Neural cell (in vitro differentiated cells): ENCODE results near the gene CD52.

Experiments
- EP300 ChIP-seq: fragments of 450-650 bp; conservative IDR thresholded peaks from 2 replicates; pipeline ENCODE4 v1.6.1; 2014; ENCODE audit warnings: antibody characterized with exemption, mild to moderate bottlenecking, moderate library complexity; ENCODE audit not compliant: poor library complexity, severe bottlenecking
- MXI1 ChIP-seq: fragments of 450-650 bp; conservative IDR thresholded peaks from 2 replicates; pipeline ENCODE4 v1.6.1; 2014; ENCODE audit warnings: antibody characterized with exemption, mild to moderate bottlenecking; ENCODE audit not compliant: poor library complexity, severe bottlenecking
- POLR2AphosphoS5 ChIP-seq: IDR thresholded peaks from 2 replicates; pipeline ENCODE4 v1.6.1; 2012
- RAD21 ChIP-seq: fragments of 450-650 bp; conservative IDR thresholded peaks from 2 replicates; pipeline ENCODE4 v1.6.1; 2014; ENCODE audit warnings: antibody characterized with exemption, mild to moderate bottlenecking, moderate library complexity
- SMC3 ChIP-seq: fragments of 450-650 bp; conservative IDR thresholded peaks from 2 replicates; pipeline ENCODE4 v1.6.1; 2014; ENCODE audit warnings: antibody characterized with exemption, mild to moderate bottlenecking, moderate library complexity; ENCODE audit not compliant: poor library complexity
- TAF1 ChIP-seq: IDR thresholded peaks from 2 replicates; pipeline ENCODE4 v1.6.1; 2012; ENCODE audit warnings: low read depth
- TF ChIP-seq, protein P1 (sequence below): fragments of 450-650 bp; IDR thresholded peaks from 2 replicates; pipeline ENCODE4 v1.5.1; 2014; ENCODE audit warnings: antibody characterized with exemption, mild to moderate bottlenecking, moderate library complexity; ENCODE audit not compliant: poor library complexity, severe bottlenecking
- TF ChIP-seq, protein P2 (sequence below): IDR thresholded peaks from 2 replicates; pipeline ENCODE4 v1.6.1; 2012; ENCODE audit warnings: borderline replicate concordance

DNA sequence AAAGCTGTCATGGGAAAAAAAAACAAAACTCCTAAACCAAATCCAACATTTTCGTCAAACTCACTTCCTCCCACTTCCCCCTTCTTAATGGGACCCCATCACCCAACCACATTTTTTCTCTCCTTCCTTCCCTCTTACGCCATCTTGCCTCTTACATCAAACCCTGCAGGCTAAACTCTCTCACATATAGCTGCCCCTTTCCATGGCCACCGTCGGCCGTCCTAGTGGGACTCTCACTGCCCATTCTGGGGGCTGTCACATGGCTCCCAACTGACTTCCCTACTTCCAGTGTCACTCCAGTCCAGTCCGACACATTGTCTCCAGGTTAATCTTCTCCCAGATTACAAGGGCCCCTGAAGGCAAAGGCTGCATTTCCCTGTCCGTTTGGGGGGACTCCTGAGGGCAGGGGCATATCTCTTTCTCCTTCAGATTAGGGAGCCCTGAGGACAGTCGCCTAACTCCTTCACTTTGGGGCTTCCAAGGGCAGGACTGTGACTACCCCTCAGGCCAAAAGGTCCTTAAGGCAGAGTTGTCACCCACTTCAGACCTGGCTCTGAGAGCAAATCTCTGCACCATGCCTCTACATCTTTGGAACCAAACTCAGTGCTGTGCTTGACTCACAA, 12.0 kb upstream of the CD52 start:
- TF ChIP-seq SMC3 (no peak), POLR2AphosphoS5 (no peak), EP300 (no peak), RAD21 (no peak), MXI1 (no peak), TAF1 (no peak)
- TF ChIP-seq, protein P1, sequence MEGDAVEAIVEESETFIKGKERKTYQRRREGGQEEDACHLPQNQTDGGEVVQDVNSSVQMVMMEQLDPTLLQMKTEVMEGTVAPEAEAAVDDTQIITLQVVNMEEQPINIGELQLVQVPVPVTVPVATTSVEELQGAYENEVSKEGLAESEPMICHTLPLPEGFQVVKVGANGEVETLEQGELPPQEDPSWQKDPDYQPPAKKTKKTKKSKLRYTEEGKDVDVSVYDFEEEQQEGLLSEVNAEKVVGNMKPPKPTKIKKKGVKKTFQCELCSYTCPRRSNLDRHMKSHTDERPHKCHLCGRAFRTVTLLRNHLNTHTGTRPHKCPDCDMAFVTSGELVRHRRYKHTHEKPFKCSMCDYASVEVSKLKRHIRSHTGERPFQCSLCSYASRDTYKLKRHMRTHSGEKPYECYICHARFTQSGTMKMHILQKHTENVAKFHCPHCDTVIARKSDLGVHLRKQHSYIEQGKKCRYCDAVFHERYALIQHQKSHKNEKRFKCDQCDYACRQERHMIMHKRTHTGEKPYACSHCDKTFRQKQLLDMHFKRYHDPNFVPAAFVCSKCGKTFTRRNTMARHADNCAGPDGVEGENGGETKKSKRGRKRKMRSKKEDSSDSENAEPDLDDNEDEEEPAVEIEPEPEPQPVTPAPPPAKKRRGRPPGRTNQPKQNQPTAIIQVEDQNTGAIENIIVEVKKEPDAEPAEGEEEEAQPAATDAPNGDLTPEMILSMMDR = no peak
- TF ChIP-seq, protein P2, sequence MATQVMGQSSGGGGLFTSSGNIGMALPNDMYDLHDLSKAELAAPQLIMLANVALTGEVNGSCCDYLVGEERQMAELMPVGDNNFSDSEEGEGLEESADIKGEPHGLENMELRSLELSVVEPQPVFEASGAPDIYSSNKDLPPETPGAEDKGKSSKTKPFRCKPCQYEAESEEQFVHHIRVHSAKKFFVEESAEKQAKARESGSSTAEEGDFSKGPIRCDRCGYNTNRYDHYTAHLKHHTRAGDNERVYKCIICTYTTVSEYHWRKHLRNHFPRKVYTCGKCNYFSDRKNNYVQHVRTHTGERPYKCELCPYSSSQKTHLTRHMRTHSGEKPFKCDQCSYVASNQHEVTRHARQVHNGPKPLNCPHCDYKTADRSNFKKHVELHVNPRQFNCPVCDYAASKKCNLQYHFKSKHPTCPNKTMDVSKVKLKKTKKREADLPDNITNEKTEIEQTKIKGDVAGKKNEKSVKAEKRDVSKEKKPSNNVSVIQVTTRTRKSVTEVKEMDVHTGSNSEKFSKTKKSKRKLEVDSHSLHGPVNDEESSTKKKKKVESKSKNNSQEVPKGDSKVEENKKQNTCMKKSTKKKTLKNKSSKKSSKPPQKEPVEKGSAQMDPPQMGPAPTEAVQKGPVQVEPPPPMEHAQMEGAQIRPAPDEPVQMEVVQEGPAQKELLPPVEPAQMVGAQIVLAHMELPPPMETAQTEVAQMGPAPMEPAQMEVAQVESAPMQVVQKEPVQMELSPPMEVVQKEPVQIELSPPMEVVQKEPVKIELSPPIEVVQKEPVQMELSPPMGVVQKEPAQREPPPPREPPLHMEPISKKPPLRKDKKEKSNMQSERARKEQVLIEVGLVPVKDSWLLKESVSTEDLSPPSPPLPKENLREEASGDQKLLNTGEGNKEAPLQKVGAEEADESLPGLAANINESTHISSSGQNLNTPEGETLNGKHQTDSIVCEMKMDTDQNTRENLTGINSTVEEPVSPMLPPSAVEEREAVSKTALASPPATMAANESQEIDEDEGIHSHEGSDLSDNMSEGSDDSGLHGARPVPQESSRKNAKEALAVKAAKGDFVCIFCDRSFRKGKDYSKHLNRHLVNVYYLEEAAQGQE = no peak
